H9 (cell line): ENCODE measurements around the gene EVI5. TPM values are rescaled to one million over a fixed set of nuclear protein-coding genes. Genes with fewer than 3 reads are reported as not detected.

Source experiments
- DNase-seq: peaks from one replicate; pipeline ENCODE4 v3.0.0-alpha.2; 2017
- H2AFZ ChIP-seq: one replicate; pipeline ENCODE4 v1.6.1; 2013; ENCODE audit warnings: mild to moderate bottlenecking, low read length, control low read depth, moderate library complexity
- H2AK5ac ChIP-seq: 2 replicates; pipeline ENCODE4 v1.6.1; 2013; ENCODE audit warnings: low read length, control low read depth, mixed read lengths; ENCODE audit not compliant: insufficient read length
- H2BK120ac ChIP-seq: one replicate; pipeline ENCODE4 v1.6.1; 2013; ENCODE audit warnings: low read depth, mild to moderate bottlenecking, low read length, control low read depth, inconsistent platforms; ENCODE audit not compliant: poor library complexity, severe bottlenecking
- H2BK12ac ChIP-seq: 2 replicates; pipeline ENCODE4 v1.6.1; 2013; ENCODE audit warnings: low read length, control low read depth, mixed read lengths, low read depth; ENCODE audit not compliant: insufficient read length
- H2BK15ac ChIP-seq: 2 replicates; pipeline ENCODE4 v1.6.1; 2013; ENCODE audit warnings: low read depth, low read length, control low read depth
- H2BK20ac ChIP-seq: one replicate; pipeline ENCODE4 v1.6.1; 2013; ENCODE audit warnings: low read depth, mild to moderate bottlenecking, low read length, control low read depth, inconsistent platforms; ENCODE audit not compliant: poor library complexity, severe bottlenecking
- H2BK5ac ChIP-seq: 2 replicates; pipeline ENCODE4 v1.6.1; 2013; ENCODE audit warnings: low read length, control low read depth, mixed read lengths; ENCODE audit not compliant: insufficient read length
- H3K14ac ChIP-seq: 2 replicates; pipeline ENCODE4 v1.6.1; 2013; ENCODE audit warnings: low read length, control low read depth; ENCODE audit not compliant: insufficient read depth
- H3K18ac ChIP-seq: 2 replicates; pipeline ENCODE4 v1.6.1; 2013; ENCODE audit warnings: low read depth, mild to moderate bottlenecking, mixed read lengths, low read length, control low read depth; ENCODE audit not compliant: insufficient read length
- H3K23ac ChIP-seq: 2 replicates; pipeline ENCODE4 v1.6.1; 2013; ENCODE audit warnings: low read length, control low read depth, mixed read lengths, low read depth; ENCODE audit not compliant: insufficient read length
- H3K23me2 ChIP-seq: 2 replicates; pipeline ENCODE4 v1.6.1; 2013; ENCODE audit warnings: low read depth, mild to moderate bottlenecking, mixed read lengths, low read length, control low read depth; ENCODE audit not compliant: insufficient read length, poor library complexity, severe bottlenecking
- H3K27ac ChIP-seq: 2 replicates; pipeline ENCODE4 v1.5.1; 2013; ENCODE audit warnings: low read length, control low read depth, mixed read lengths, low read depth; ENCODE audit not compliant: insufficient read length
- H3K27me3 ChIP-seq: 2 replicates; pipeline ENCODE4 v1.6.1; 2013; ENCODE audit warnings: low read length, control low read depth, inconsistent platforms; ENCODE audit not compliant: insufficient read depth
- H3K4ac ChIP-seq: 2 replicates; pipeline ENCODE4 v1.6.1; 2013; ENCODE audit warnings: low read depth, mild to moderate bottlenecking, control low read depth, inconsistent platforms, low read length, moderate library complexity
- H3K4me1 ChIP-seq: 2 replicates; pipeline ENCODE4 v1.6.1; 2013; ENCODE audit warnings: low read length, control low read depth, inconsistent platforms; ENCODE audit not compliant: insufficient read depth
- H3K4me2 ChIP-seq: 2 replicates; pipeline ENCODE4 v1.6.1; 2013; ENCODE audit warnings: low read length, control low read depth, mixed read lengths; ENCODE audit not compliant: insufficient read length, insufficient read depth
- H3K56ac ChIP-seq: 2 replicates; pipeline ENCODE4 v1.6.1; 2013; ENCODE audit warnings: low read depth, mild to moderate bottlenecking, mixed read lengths, low read length, control low read depth; ENCODE audit not compliant: insufficient read length
- H3K79me1 ChIP-seq: 2 replicates; pipeline ENCODE4 v1.6.1; 2013; ENCODE audit warnings: low read depth, mild to moderate bottlenecking, moderate library complexity, low read length, control low read depth, inconsistent platforms; ENCODE audit not compliant: insufficient read depth, poor library complexity, severe bottlenecking
- H3K79me2 ChIP-seq: 2 replicates; pipeline ENCODE4 v1.6.1; 2013; ENCODE audit warnings: low read length, control low read depth, inconsistent platforms; ENCODE audit not compliant: insufficient read depth
- H3K9ac ChIP-seq: 2 replicates; pipeline ENCODE4 v1.6.1; 2013; ENCODE audit warnings: low read length, control low read depth, mixed read lengths; ENCODE audit not compliant: insufficient read length; ENCODE audit errors: extremely low read depth
- H3K9me3 ChIP-seq: one replicate; pipeline ENCODE4 v1.6.1; 2013; ENCODE audit warnings: low read depth, low read length, inconsistent platforms; ENCODE audit not compliant: control insufficient read depth
- H3T11ph ChIP-seq: one replicate; pipeline ENCODE4 v1.6.1; 2013; ENCODE audit warnings: mild to moderate bottlenecking, low read length, control low read depth, inconsistent platforms
- H4K20me1 ChIP-seq: one replicate; pipeline ENCODE4 v1.6.1; 2013; ENCODE audit not compliant: control insufficient read depth, insufficient read length, insufficient read depth
- H4K5ac ChIP-seq: 2 replicates; pipeline ENCODE4 v1.6.1; 2013; ENCODE audit warnings: low read depth, mild to moderate bottlenecking, mixed read lengths, low read length, control low read depth; ENCODE audit not compliant: insufficient read length
- H4K8ac ChIP-seq: replicated peaks from 2 replicates; pipeline ENCODE4 v1.6.1; 2013; ENCODE audit warnings: low read length, control low read depth, mixed read lengths, low read depth; ENCODE audit not compliant: insufficient read length
- H4K91ac ChIP-seq: 2 replicates; pipeline ENCODE4 v1.6.1; 2013; ENCODE audit warnings: low read depth, mild to moderate bottlenecking, moderate library complexity, mixed read lengths, low read length, control low read depth; ENCODE audit not compliant: insufficient read length
- H3K27ac Mint-ChIP-seq, 3 experiments: 2 replicates in 2 of 3; 3 replicates in 1 of 3; pipeline ENCODE4 v1.8.0; 2020 to 2021; ENCODE audit warnings: mixed read lengths in 3 of 3, mild to moderate bottlenecking in 1 of 3, moderate library complexity in 1 of 3
- H3K27me3 Mint-ChIP-seq: 2 replicates; pipeline ENCODE4 v1.8.0; 2021; ENCODE audit warnings: low read depth, mild to moderate bottlenecking, moderate library complexity, mixed read lengths
- H3K36me3 Mint-ChIP-seq, 3 experiments: 2 replicates in 2 of 3; 3 replicates in 1 of 3; pipeline ENCODE4 v1.8.0; 2020 to 2021; ENCODE audit warnings: low read depth in 3 of 3, mixed read lengths in 3 of 3; ENCODE audit not compliant: insufficient read depth in 1 of 3
- H3K4me1 Mint-ChIP-seq, 2 experiments: 2 replicates each; pipeline ENCODE4 v1.8.0; 2020; ENCODE audit warnings: mixed read lengths in 2 of 2
- H3K4me3 Mint-ChIP-seq, 2 experiments: 2 replicates in 1 of 2; 3 replicates in 1 of 2; pipeline ENCODE4 v1.8.0; 2020 to 2021; ENCODE audit warnings: mild to moderate bottlenecking in 2 of 2, mixed read lengths in 2 of 2, moderate library complexity in 1 of 2
- H3K9me3 Mint-ChIP-seq, 2 experiments: 2 replicates in 1 of 2; 3 replicates in 1 of 2; pipeline ENCODE4 v1.8.0; 2020; ENCODE audit warnings: mild to moderate bottlenecking in 2 of 2, mixed read lengths in 2 of 2, moderate library complexity in 1 of 2
- WGBS: extraction: QIAGEN DNeasy Blood & Tissue Kit; methylation state at CpG from one replicate; pipeline ENCODE4 v1.1.7; 2013; ENCODE audit warnings: missing lambda C conversion rate, low lambda C conversion rate, mixed read lengths; ENCODE audit not compliant: insufficient read length; ENCODE audit errors: extremely low coverage; 5-methylcytosine and 5-hydroxymethylcytosine counted together
- total RNA-seq: library from RNA; stranded (reverse); gene quantifications from 2 replicates; pipeline ENCODE4 v1.2.1, GENCODE V29; 2021
- TF ChIP-seq, protein P1 (sequence below): fragments of 200-600 bp; sonication (generic); conservative IDR thresholded peaks from 3 replicates; pipeline ENCODE4 v1.8.0; 2021; ENCODE audit warnings: antibody characterized with exemption, mild to moderate bottlenecking

The EVI5 gene
- total RNA-seq, 1 experiment from 2014 or later = 9.7 TPM

DNA sequence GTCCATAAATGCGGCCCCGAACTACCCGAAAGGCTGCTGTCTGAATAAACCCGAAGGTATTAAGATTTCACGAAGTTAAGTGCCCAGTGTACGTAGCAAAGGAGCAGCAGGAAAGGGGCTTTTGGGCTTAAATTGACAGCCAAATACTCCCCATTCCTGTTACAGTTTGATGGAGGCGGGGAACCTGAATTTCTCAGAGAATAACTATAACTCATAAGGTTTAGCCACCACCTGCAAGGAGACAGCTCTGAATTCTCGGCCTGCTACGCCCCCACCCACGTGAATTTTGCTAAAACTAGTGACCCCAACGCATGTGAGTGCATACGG, 303.3 kb downstream of the EVI5 start:
- Histone ChIP-seq H2AFZ (no peak overlapping the region), H3K9ac (no peak overlapping the region), H4K8ac (no peak overlapping the region), H3T11ph (no peak overlapping the region), H3K79me1 (no peaks in the 10 kb centered on the region), H2BK15ac (no peak overlapping the region), H3K18ac (no peak overlapping the region), H3K4ac (no peak overlapping the region), H3K9me3 (no peaks in the 10 kb centered on the region), H2BK5ac (no peak overlapping the region), H4K91ac (no peak overlapping the region), H3K4me1 (no peaks in the 10 kb centered on the region), H3K27me3 (peaks cover 82% of the 10 kb centered on the region), H2BK12ac (no peak overlapping the region), H2AK5ac (no peak overlapping the region), H3K27ac (no peak overlapping the region), H2BK20ac (no peak overlapping the region), H3K23ac (no peak overlapping the region), H4K5ac (no peak overlapping the region), H3K14ac (no peak overlapping the region), H3K23me2 (peaks cover 43% of the 10 kb centered on the region), H2BK120ac (no peak overlapping the region), H4K20me1 (no peaks in the 10 kb centered on the region), H3K4me2 (peak overlapping the region; percentile 74), H3K79me2 (no peaks in the 10 kb centered on the region), H3K56ac (no peak overlapping the region)
- Mint-ChIP-seq H3K27ac (no peak overlapping the region), H3K4me1 (peaks cover 36 to 48% of the 10 kb centered on the region in 2 experiments), H3K9me3 (peaks cover 5 to 14% of the 10 kb centered on the region in 2 experiments), H3K36me3 (peaks cover 0 to 4% (median 0%) of the 10 kb centered on the region in 3 experiments; a peak in 2 of 7 replicates), H3K4me3 (peak overlapping the region; percentile 53 to 83; a peak in 4 of 5 replicates), H3K27me3 (peaks cover 98% of the 10 kb centered on the region)
- no peak for DNase-seq
- no CpG with 5 or more reads among the region's 12 CpGs for WGBS
- TF ChIP-seq, protein P1, sequence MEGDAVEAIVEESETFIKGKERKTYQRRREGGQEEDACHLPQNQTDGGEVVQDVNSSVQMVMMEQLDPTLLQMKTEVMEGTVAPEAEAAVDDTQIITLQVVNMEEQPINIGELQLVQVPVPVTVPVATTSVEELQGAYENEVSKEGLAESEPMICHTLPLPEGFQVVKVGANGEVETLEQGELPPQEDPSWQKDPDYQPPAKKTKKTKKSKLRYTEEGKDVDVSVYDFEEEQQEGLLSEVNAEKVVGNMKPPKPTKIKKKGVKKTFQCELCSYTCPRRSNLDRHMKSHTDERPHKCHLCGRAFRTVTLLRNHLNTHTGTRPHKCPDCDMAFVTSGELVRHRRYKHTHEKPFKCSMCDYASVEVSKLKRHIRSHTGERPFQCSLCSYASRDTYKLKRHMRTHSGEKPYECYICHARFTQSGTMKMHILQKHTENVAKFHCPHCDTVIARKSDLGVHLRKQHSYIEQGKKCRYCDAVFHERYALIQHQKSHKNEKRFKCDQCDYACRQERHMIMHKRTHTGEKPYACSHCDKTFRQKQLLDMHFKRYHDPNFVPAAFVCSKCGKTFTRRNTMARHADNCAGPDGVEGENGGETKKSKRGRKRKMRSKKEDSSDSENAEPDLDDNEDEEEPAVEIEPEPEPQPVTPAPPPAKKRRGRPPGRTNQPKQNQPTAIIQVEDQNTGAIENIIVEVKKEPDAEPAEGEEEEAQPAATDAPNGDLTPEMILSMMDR = no peak
